HL-60 (cell line): ENCODE data around the gene SCYGR2.

ENCODE experiments used
- DNase-seq, 2 experiments: peaks; one replicate each; pipeline ENCODE4 v3.0.0-alpha.2; 2010 to 2020; ENCODE audit warnings: low read depth in 1 of 2, low spot score in 1 of 2
- H3K27ac ChIP-seq: fragments of 250-450 bp; sonication (Bioruptor Pico); replicated peaks from 2 replicates; pipeline ENCODE4 v1.5.1; 2020; ENCODE audit warnings: mild to moderate bottlenecking, moderate library complexity
- H3K27me3 ChIP-seq: fragments of 250-450 bp; sonication (Bioruptor Pico); 2 replicates; pipeline ENCODE4 v1.5.1; 2021; ENCODE audit warnings: mild to moderate bottlenecking, moderate library complexity; ENCODE audit not compliant: insufficient read depth, poor library complexity, severe bottlenecking
- H3K4me3 ChIP-seq: replicated peaks from 2 replicates; pipeline ENCODE4 v1.5.1; 2011; ENCODE audit warnings: mild to moderate bottlenecking, control low read depth, low read length; ENCODE audit not compliant: insufficient read depth
- CTCF ChIP-seq: IDR thresholded peaks from one replicate; pipeline ENCODE4 v1.5.1; 2011; ENCODE audit warnings: low read length, control low read depth, inconsistent platforms; ENCODE audit not compliant: insufficient read depth
- GABPA ChIP-seq: IDR thresholded peaks from 2 replicates; pipeline ENCODE4 v1.6.1; 2012; ENCODE audit warnings: low read depth
- POLR2AphosphoS5 ChIP-seq: IDR thresholded peaks from 2 replicates; pipeline ENCODE4 v1.6.1; 2012; ENCODE audit warnings: low read depth
- REST ChIP-seq: IDR thresholded peaks from 2 replicates; pipeline ENCODE4 v1.6.1; 2012; ENCODE audit warnings: low read depth; ENCODE audit not compliant: insufficient replicate concordance
- SPI1 ChIP-seq: IDR thresholded peaks from 2 replicates; pipeline ENCODE4 v1.6.1; 2012; ENCODE audit warnings: low read depth, mild to moderate bottlenecking, borderline replicate concordance

The SCYGR2 gene

GRCh38 chr2:227578642-227579041, 20.1 kb upstream of the SCYGR2 start:
- Histone ChIP-seq H3K4me3 (no peak overlapping the region), H3K27ac (no peak overlapping the region), H3K27me3 (no peaks in the 10 kb centered on the region)
- TF ChIP-seq POLR2AphosphoS5 = no peak
- no peak for TF ChIP-seq REST
- no peak for TF ChIP-seq CTCF
- TF ChIP-seq GABPA = no peak
- no peak for TF ChIP-seq SPI1
- no peak for DNase-seq

GRCh38 chr2:227579791-227580190, 18.9 kb upstream of the SCYGR2 start:
- H3K27me3 ChIP-seq = no peaks in the 10 kb centered on the region
- no peak overlapping the region for H3K27ac ChIP-seq
- TF ChIP-seq REST (no peak), GABPA (no peak), POLR2AphosphoS5 (no peak), CTCF (no peak), SPI1 (no peak)
- no peak overlapping the region for H3K4me3 ChIP-seq
- DNase-seq = no peak

- TF ChIP-seq CTCF (no peak), POLR2AphosphoS5 (no peak), SPI1 (no peak), REST (no peak), GABPA (no peak)
Measured at GRCh38 chr2:227582369-227582768, 16.3 kb upstream of the SCYGR2 start.

More at GRCh38 chr2:227582369-227582768, 16.3 kb upstream of the SCYGR2 start:
- Histone ChIP-seq H3K27me3 (peaks cover 4% of the 10 kb centered on the region), H3K4me3 (no peak overlapping the region), H3K27ac (no peak overlapping the region)
- no peak for DNase-seq
